IPS-18a (cell line): ENCODE results near the gene NFATC2.

Experiments used
- H3K27ac ChIP-seq: one replicate; pipeline ENCODE4 v1.5.1; 2013; ENCODE audit warnings: low read length
- H3K27me3 ChIP-seq: one replicate; pipeline ENCODE4 v1.6.1; 2013; ENCODE audit warnings: mild to moderate bottlenecking, low read length; ENCODE audit not compliant: control insufficient read depth, insufficient read depth
- H3K36me3 ChIP-seq: one replicate; pipeline ENCODE4 v1.6.1; 2013; ENCODE audit warnings: low read depth, low read length; ENCODE audit not compliant: control insufficient read depth
- H3K4me1 ChIP-seq: one replicate; pipeline ENCODE4 v1.6.1; 2013; ENCODE audit warnings: low read depth, low read length; ENCODE audit not compliant: control insufficient read depth
- H3K4me3 ChIP-seq: one replicate; pipeline ENCODE4 v1.5.1; 2013; ENCODE audit warnings: low read length
- H3K9ac ChIP-seq: one replicate; pipeline ENCODE4 v1.6.1; 2013; ENCODE audit warnings: mild to moderate bottlenecking, low read length, moderate library complexity
- H3K9me3 ChIP-seq: one replicate; pipeline ENCODE4 v1.6.1; 2013; ENCODE audit warnings: low read depth, low read length; ENCODE audit not compliant: control insufficient read depth

The NFATC2 gene

GRCh38 chr20:51394706-51395105 lies 147.8 kb downstream of the NFATC2 start:
- H3K27me3 ChIP-seq: no peaks in the 10 kb centered on the region
- H3K9ac ChIP-seq: no peak overlapping the region
- H3K4me1 ChIP-seq: peaks cover 22% of the 10 kb centered on the region
- H3K4me3 ChIP-seq: no peak overlapping the region
- H3K9me3 ChIP-seq: no peaks in the 10 kb centered on the region
- H3K36me3 ChIP-seq: no peaks in the 10 kb centered on the region
- H3K27ac ChIP-seq: no peak overlapping the region

GRCh38 chr20:51393571-51393970 lies 148.9 kb downstream of the NFATC2 start:
- H3K9ac ChIP-seq: no peak overlapping the region
- peaks cover 29% of the 10 kb centered on the region for H3K4me1 ChIP-seq
- no peaks in the 10 kb centered on the region for H3K9me3 ChIP-seq
- no peak overlapping the region for H3K4me3 ChIP-seq
- H3K27ac ChIP-seq: no peak overlapping the region
- no peaks in the 10 kb centered on the region for H3K36me3 ChIP-seq
- no peaks in the 10 kb centered on the region for H3K27me3 ChIP-seq

DNA sequence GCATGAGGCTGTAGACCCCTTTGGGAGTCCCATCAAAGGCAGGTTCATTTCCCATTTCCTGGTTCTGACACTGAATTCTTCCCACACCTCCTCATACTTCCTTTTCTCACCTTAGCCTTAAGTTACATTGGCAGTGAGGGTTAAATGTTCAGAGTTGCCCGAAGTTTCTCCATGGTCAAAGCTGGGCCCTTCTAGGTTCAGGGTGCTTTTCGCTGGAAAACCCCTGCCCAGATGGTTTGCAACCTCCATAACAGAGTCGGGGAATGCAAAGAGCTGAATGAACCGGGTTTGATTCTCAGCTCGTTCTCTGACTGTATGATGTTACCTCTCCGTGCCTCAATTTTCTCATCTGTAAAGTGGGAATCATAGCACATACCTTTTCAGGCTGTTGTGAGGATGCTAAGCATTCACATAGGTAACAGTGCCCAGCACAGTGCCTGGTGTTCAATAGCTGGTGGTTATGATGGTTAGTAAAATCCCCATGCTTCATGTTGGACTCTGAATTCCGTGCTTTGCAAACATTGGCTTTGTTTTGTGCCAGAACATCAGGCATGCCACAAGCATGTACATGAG lies 149.8 kb downstream of the NFATC2 start:
- Histone ChIP-seq H3K27me3 (no peaks in the 10 kb centered on the region), H3K9me3 (no peaks in the 10 kb centered on the region), H3K27ac (no peak overlapping the region), H3K9ac (no peak overlapping the region), H3K4me3 (no peak overlapping the region), H3K36me3 (no peaks in the 10 kb centered on the region), H3K4me1 (peaks cover 31% of the 10 kb centered on the region)

DNA sequence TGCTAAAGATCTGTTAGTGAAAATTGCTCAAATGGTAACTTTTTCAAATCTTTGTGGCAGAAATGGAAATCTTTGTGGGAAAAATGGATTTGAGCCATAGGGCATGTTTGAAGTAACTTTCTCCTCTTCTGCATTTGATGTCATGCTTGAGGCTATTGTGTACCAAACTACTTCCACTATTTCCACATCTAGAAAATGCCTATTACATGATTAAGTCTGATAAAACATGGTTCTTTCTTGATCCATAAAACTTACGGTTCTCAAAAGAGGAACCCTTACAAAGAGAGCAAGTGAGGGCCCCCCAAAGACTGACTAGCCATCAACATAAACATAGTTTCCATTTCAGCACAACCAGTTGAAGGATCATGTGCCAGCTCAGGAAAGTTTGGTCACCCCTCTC lies 150.6 kb downstream of the NFATC2 start:
- Histone ChIP-seq H3K4me1 (peaks cover 34% of the 10 kb centered on the region), H3K27ac (no peak overlapping the region), H3K4me3 (no peak overlapping the region), H3K27me3 (no peaks in the 10 kb centered on the region), H3K9me3 (no peaks in the 10 kb centered on the region), H3K9ac (no peak overlapping the region), H3K36me3 (no peaks in the 10 kb centered on the region)

GRCh38 chr20:51389543-51390264 lies 152.8 kb downstream of the NFATC2 start:
- H3K27me3 ChIP-seq: no peaks in the 10 kb centered on the region
- H3K27ac ChIP-seq: no peak overlapping the region
- no peak overlapping the region for H3K4me3 ChIP-seq
- no peaks in the 10 kb centered on the region for H3K36me3 ChIP-seq
- no peaks in the 10 kb centered on the region for H3K9me3 ChIP-seq
- H3K4me1 ChIP-seq: peaks cover 43% of the 10 kb centered on the region
- H3K9ac ChIP-seq: no peak overlapping the region

- H3K4me3 ChIP-seq: no peak overlapping the region
- peaks cover 43% of the 10 kb centered on the region for H3K4me1 ChIP-seq
- H3K36me3 ChIP-seq: no peaks in the 10 kb centered on the region
- H3K27ac ChIP-seq: no peak overlapping the region
- H3K27me3 ChIP-seq: no peaks in the 10 kb centered on the region
- no peak overlapping the region for H3K9ac ChIP-seq
- H3K9me3 ChIP-seq: no peaks in the 10 kb centered on the region
These were observed 153.6 kb downstream of the NFATC2 start for GRCh38 chr20:51388756-51389542.

- Histone ChIP-seq H3K27ac (no peak overlapping the region), H3K9ac (no peak overlapping the region), H3K4me3 (no peak overlapping the region), H3K4me1 (peaks cover 36% of the 10 kb centered on the region), H3K9me3 (no peaks in the 10 kb centered on the region), H3K27me3 (no peaks in the 10 kb centered on the region), H3K36me3 (no peaks in the 10 kb centered on the region)
These were observed 154.3 kb downstream of the NFATC2 start for GRCh38 chr20:51388227-51388626.

DNA sequence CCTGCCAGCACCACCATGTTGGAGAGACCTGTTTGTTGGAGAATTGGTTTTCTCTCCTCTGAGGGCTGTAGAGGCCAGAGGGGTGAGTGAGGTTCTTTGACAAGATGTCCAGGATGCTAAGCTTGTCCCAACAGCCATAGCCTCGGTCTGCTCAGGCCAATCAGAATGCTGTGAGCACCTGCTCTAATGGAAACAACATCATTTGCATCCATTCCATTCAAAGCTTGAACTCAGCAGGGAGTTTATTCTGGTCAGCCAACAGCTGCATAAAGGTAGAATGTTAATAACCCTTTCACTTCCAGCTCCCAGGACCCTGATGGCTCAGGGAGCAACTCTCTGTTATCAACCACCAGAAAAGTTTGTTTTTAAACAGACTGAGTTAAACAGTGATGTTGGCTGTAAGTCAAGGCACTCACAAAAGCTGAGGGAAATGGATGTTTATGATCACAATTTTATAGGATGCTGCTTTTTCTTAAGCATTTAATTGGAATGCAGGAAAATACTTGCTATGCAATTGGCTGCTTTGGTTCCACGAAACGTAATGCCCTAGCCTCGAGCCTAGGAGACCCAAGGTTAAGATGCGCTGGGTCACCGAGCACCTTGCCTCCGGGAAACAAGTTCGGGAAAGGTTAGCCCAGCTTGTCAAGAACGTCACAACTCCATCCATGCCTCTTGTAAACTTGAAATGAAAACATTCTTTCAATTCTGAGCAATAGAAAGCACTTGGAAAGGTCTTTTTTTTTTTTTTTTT lies 155.2 kb downstream of the NFATC2 start:
- Histone ChIP-seq H3K9ac (no peak overlapping the region), H3K36me3 (no peaks in the 10 kb centered on the region), H3K27ac (no peak overlapping the region), H3K27me3 (no peaks in the 10 kb centered on the region), H3K4me1 (peaks cover 36% of the 10 kb centered on the region), H3K4me3 (no peak overlapping the region), H3K9me3 (no peaks in the 10 kb centered on the region)

DNA sequence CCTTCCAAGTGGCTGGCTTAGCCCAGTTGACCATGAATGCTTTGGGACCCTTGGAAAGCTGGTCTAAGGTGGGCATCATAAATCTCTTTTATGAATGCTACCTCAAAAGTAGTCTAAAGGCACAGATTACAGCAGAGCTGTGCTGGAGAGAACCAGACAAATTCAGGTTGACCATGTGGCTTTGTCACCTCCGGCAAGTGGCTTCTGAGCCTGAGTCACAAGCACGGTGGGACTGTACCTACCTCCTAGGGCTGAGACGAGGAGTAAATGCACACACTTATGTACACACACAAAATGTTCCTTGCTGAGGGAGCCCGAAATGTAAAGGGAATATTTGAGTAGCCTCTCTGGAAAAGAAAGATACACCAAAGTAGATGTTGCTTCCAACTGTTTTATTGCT lies 155.9 kb downstream of the NFATC2 start:
- no peaks in the 10 kb centered on the region for H3K9me3 ChIP-seq
- H3K27ac ChIP-seq: no peak overlapping the region
- H3K27me3 ChIP-seq: no peaks in the 10 kb centered on the region
- H3K4me3 ChIP-seq: no peak overlapping the region
- no peaks in the 10 kb centered on the region for H3K36me3 ChIP-seq
- H3K4me1 ChIP-seq: peaks cover 36% of the 10 kb centered on the region
- H3K9ac ChIP-seq: no peak overlapping the region

- Histone ChIP-seq H3K9me3 (no peaks in the 10 kb centered on the region), H3K4me3 (no peak overlapping the region), H3K27me3 (no peaks in the 10 kb centered on the region), H3K36me3 (no peaks in the 10 kb centered on the region), H3K27ac (no peak overlapping the region), H3K4me1 (peaks cover 36% of the 10 kb centered on the region), H3K9ac (no peak overlapping the region)
These were observed 156.6 kb downstream of the NFATC2 start for GRCh38 chr20:51385646-51386530.
